PC-9 (cell line): ENCODE measurements around the gene KPNA6.

Experiments
- CTCF ChIP-seq: fragments of 200-600 bp; sonication (generic); conservative IDR thresholded peaks from 2 replicates; pipeline ENCODE4 v1.6.1; 2017; ENCODE audit warnings: mixed run types, antibody characterized with exemption, mild to moderate bottlenecking, moderate library complexity
- EZH2 ChIP-seq: fragments of 200-600 bp; sonication (generic); IDR thresholded peaks from 2 replicates; pipeline ENCODE4 v1.8.0; 2017; ENCODE audit warnings: antibody characterized with exemption, low read depth

- TF ChIP-seq CTCF = no peak
- no peak for TF ChIP-seq EZH2
Measured at GRCh38 chr1:32091176-32091575, 16.7 kb upstream of the KPNA6 start.
